Measurements from ENCODE around the gene NETO2.

NETO2 gene

DNA sequence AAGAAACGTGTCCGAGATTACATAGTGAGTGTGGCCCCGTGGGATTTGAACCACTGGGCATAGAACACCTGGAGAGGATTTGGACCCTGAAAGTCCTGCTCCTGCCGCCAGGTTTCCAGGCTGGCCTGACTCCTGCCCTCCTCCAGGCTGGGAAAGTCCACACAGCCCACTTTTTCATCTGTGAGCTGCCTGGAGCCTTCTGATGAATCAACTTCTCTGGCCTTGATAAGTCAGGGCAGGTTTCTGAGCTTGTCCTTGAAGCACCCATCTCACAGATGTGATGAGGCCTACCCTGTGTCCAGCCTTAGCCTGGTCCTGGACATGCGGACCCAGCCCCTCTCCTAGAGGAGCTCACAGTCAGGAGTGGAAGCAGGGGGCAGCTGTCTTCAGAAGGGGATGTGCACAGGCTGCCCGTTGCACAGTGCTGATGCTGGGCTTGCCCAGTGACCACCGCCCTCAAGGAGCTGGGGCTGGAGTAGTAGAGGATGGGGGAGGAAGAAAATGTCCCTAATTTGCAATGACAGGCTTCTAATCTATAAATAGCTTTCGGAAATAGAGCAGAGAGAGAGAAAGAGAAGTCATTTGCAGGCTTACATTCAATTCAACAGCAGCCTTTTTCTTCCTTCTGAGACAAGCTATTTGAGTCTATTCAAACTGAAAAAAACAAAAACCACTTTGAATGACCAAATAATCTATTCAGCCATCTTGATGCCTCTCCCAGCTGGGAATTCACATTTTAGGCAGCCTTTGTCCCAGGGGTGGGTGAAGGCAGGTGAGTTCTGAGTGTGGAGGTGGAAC lies 96.8 kb downstream of the NETO2 start:
- DNase-seq (ENCODE audit: low spot score), result no peak

DNA sequence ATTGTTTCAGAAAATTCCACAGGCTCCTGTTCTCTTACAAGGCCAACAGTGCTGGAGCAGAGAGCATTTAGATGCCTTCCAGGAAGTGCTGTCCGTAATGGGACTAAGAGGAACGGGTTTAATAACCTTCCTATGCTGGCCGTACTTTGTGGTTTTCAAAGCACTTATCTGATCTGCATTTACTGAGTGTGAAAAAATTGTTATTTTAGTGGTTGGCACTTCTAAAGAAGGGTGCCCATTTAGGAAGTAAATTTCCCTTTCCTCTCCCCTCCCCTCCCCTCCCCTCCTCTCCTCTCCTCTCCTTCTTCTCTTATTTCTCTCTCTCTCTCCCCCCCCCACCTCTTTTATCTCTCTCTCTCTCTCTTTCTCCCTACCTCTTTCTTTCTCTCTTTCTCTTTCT lies 98.3 kb downstream of the NETO2 start:
- no peak for DNase-seq (ENCODE audit: low spot score)

DNA sequence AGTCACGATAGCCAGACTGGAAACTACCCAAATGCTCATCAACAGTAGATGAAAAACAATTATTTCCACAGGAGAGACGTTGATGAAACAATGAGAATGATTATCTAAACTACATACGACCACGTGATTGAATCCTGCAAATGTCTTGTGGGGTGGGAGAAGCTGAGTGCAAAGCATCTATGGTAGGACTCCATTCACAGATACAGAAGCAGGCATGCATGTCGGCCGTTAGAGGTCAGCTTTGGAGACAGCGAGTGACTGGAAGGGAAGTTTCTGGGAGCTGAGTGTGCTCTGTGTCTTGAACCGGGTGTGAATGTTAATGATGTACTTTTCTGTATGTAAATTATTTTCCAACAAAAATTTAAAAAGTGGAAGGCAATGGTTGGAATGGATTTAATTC lies 98.7 kb downstream of the NETO2 start:
- peak; percentile 41 for DNase-seq (ENCODE audit: low spot score)

DNA sequence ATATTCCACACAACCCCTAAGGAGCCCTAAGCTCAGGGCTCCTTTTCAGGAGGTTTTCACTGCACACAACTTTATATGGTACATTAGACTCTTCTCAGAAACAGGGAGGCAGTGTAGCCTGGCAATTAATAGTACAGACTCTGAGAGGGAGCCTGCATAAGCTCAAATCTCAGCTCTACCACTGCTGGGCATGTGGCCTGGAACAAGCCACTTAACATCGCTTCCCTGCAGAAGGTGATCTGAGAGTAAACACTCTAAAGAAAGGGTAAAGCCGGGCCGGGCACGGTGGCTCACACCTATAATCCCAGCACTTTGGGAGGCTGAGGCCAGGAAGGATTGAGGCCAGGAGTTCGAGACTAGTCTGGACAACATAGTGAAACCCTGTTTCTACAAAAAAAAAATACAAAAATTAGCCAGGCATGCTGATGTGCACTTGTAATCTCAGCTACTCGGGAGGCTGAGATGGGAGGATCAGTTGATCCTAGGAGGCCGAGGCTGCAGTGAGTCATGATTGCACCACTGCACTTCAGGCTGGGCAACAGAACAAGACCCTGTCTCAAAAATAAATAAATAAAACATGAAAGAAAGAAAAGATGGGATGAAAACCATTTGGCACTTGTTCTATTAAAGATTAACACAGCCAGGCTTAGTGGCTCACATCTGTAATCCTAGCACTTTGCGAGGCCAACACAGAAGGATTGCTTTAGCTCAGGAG lies 99.6 kb downstream of the NETO2 start:
- no peak for DNase-seq (ENCODE audit: low spot score)

DNA sequence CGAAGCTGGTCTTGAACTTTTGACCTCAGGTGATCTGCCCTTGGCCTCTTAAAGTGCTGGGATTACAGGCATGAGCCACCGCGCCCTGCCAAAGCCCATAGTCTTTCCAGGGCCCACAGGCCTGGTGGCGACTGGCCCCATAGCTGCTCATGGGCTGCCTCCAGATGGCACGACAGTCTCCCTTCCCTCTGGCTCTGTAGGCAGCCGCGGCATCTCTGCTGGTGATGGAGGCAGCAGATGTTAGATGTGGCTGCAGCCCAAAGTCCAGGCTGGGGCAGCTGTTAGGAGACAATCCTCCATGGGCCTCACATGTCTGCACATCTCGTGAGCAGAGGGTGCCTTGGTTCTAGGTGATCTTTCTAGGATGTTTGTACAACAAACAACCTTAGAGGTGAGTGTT lies 100.5 kb downstream of the NETO2 start:
- no peak for DNase-seq (ENCODE audit: low spot score)

DNA sequence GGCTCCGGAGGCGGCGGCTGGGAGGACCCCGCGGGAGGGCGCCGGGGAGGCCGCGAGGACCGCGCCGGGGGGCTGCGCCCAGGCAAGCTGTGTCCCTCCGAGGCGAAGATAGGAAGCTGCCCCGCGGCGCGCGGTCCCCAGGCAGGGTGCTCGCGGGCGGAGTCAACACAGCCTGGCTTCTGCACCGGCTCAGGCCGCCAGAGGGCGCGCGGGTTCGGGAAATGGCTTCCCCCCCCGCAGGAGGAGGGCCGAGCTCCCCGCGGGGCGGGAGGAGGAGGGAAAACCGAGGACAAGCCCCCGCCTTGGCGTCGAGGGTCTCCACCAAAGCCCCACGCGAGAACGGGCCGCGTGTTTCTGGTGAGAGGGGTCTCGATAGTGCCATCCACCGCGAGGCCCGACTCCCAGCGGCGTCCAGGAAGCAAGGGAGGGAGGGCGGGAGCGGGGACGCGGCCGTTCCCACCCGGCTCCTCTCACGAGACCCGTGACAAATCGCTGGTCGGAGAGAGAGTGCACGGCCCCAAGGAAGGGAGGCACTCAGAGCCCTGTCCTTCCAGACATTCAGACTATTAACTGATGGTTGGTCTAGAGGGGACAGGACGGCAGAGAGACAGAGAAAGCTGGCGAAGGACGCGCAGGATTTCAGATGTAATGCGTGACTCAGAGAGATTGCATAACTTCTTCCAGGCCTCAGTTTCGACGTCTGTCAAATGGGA lies 105.8 kb downstream of the NETO2 start:
- peak; percentile 80 for DNase-seq (ENCODE audit: low spot score)

DNA sequence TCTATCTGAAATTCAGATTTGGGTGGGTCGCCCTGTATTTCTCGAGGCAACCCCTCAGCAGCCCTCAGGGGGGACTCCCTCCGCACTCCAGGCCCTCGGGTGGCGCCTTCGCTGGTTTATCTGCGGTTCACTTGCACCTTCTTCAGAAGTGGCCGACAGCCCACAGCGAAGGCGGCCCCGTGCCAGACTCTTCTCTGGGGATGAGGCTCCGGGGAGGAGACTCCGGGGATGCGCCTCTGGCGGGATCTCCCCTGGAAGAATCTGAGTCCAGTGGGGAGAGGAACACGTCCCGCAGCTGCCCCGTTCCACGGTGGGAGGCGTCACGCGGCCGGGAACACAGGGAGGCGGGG lies 106.4 kb downstream of the NETO2 start:
- peak; percentile 50 for DNase-seq (ENCODE audit: low spot score)

DNA sequence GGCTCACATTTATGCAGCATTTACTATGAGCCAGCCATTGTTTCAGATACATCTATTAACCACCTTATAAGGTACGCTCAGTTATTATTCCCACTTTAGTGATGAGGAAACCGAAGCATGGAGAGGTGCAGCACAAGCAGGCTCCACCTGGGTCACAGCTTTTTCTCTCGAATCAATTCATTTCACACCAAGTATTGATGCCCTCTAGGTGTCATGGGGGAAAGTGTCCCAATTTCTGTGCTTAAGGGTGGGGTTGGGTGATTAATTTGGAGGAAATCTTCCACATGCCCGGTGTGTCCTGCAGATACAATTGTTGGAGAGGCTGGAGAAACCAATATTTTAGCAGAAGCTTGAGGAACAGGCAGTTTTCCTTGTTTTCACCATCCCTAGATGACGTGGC lies 107.5 kb downstream of the NETO2 start:
- no peak for DNase-seq (ENCODE audit: low spot score)

DNA sequence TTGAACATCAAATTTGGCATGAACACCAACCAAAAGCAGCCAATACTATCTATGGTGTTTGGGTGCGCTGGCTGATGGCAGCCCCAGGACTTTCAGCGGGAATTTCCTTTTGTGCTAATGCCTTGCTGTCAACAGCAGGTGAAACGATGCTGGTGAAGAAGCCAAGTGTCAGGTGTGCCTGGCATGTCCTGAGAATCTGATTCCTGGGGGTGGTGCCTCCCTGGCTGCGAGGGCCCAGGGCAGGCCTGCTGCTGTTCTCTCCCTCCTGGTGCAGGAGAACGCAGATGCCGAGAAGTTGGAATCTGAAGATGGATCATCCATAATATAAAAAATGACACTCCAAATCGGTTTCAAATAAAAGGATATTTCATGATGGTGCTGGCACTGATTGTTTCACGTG lies 108.3 kb downstream of the NETO2 start:
- DNase-seq (ENCODE audit: low spot score), result no peak

DNA sequence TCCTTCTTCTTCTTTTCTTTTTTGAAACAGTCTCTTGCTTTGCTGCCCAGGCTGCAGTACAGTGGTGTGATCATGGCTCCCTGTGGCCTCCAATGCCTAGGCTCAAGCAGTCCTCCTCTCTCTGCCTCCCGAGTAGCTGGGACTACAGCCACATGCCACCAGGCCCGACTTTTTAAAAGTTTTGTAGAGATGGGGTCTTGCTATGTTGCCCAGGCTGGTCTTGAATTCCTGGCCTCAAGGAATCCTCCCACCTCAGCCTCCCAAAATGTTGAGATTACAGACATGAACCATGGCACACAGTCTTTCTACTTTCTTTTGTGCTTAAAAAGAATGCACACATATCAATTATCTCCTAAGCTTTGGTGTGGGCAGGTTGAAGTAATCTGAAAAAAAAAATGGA lies 109.3 kb downstream of the NETO2 start:
- no peak for DNase-seq (ENCODE audit: low spot score)

DNA sequence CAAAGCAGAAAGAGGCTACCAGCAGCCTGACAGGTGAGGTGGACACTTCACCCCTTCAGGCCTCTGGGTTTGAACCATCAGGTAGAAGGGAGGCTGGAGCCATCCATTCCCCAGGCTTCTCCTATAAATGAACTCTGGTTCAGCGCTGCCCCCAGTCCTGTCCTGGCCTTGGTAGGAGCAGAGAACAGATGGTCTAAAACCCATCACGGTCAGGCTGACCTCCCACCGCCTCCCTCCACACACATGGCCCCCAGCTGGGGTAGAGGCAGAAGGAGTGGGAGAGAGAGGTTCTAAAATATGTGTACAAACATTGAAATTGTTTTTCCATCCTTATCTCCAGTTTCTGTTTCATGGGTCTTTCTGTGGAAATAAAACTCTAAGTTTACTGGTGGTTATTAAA lies 110.6 kb downstream of the NETO2 start:
- DNase-seq (ENCODE audit: low spot score), result no peak

DNA sequence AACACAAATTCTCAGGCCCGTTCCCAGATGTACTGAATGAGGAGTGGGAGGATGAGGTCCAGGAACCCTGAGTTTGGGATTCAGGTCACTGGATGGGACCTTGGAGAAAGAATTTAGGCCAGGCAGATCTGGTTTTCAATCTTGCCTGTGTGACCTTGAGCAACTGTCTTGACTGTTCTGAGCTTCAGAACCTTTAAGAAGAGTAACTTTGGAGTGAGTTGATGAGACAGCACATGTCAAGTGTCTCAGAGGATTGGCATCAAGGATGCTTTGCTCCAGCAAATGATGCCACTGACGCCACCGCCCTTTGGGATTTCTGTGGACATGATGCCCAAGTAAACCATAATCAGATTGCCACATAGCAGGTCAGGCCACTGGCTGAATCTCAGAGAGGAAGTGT lies 114.0 kb downstream of the NETO2 start:
- DNase-seq (ENCODE audit: low spot score), result no peak

DNA sequence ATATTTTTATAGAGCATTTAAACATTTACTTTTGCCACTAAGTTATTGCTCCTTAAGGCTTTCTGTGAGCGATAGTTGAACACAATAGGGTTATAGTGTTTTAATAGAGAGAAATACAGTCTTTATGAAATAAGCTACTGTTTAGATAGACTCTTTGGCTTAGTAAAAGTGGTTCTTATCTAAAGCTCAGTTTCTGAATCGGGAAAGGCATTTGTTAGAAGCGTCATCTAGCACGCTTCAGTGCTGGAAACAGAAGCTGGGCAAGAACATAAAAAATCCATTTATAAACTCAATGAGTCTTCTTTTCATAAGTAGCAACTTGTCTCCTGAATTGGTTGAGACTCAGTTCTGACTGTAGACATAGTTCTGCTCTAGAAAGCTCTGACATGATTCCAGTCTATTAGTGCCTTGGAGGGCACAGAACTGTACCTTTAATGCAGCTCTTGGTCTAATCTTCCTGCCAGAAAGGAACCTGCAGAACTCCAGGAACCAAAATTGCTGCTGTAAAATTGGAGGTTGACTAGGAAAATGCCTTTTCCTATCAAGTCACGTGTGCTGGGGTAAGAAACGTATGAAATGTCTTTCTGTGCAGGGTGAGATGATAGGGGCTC lies 114.9 kb downstream of the NETO2 start:
- DNase-seq (ENCODE audit: low spot score), result no peak
